Cardiac fibroblast (primary cell): Measurements from ENCODE around the gene TCHP.
"Not testable (repeated sequence)": the region's sequence is repeated elsewhere in the genome, so short reads cannot be mapped to it uniquely, and the experiment has no call there.

Experiments
- DNase-seq, 2 donors: peaks; one replicate each; pipeline versions ENCODE4 v3.0.0 to v3.0.0-alpha.2; 2010; ENCODE audit warnings: low read depth in 2 of 2
- H3K4me3 ChIP-seq, 2 donors: replicated peaks in 1 of 2; 1 replicate in 1 of 2; 2 replicates in 1 of 2; pipeline ENCODE4 v1.5.1; 2011; ENCODE audit warnings: low read depth in 2 of 2, low read length in 2 of 2, mild to moderate bottlenecking in 2 of 2, moderate library complexity in 1 of 2
- TF ChIP-seq, protein P1 (sequence below): IDR thresholded peaks from one replicate; pipeline ENCODE4 v1.5.1; 2011; ENCODE audit warnings: low read depth, mild to moderate bottlenecking, low read length, inconsistent platforms

TCHP gene

DNA sequence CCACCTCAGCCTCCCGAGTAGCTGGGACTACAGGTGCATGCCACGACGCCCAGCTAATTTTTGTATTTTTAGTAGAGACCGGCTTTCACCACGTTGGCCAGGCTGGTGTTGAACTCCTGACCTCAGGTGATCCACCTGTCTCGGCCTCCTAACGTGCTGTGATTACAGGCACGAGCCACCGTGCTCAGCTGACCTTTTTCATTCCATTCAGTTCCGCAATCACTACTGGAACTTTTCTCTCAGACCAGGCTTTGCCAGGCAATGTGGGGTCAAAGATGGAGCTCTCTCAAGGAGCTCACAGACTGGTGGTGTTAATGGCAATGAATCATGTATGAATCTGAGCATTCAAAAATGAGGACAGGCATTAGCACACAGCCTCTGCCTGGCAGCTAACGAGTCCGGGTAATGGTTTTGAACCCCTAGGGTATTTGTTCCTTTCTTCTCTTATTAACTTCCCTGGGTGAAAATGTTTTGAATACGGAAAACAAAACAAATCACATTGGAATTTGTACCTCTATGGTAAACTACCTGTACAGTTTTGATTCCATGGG is 9.4 kb upstream of the TCHP start:
- DNase-seq = no peak
- H3K4me3 ChIP-seq = no peak overlapping the region
- TF ChIP-seq, protein P1, sequence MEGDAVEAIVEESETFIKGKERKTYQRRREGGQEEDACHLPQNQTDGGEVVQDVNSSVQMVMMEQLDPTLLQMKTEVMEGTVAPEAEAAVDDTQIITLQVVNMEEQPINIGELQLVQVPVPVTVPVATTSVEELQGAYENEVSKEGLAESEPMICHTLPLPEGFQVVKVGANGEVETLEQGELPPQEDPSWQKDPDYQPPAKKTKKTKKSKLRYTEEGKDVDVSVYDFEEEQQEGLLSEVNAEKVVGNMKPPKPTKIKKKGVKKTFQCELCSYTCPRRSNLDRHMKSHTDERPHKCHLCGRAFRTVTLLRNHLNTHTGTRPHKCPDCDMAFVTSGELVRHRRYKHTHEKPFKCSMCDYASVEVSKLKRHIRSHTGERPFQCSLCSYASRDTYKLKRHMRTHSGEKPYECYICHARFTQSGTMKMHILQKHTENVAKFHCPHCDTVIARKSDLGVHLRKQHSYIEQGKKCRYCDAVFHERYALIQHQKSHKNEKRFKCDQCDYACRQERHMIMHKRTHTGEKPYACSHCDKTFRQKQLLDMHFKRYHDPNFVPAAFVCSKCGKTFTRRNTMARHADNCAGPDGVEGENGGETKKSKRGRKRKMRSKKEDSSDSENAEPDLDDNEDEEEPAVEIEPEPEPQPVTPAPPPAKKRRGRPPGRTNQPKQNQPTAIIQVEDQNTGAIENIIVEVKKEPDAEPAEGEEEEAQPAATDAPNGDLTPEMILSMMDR = no peak

DNA sequence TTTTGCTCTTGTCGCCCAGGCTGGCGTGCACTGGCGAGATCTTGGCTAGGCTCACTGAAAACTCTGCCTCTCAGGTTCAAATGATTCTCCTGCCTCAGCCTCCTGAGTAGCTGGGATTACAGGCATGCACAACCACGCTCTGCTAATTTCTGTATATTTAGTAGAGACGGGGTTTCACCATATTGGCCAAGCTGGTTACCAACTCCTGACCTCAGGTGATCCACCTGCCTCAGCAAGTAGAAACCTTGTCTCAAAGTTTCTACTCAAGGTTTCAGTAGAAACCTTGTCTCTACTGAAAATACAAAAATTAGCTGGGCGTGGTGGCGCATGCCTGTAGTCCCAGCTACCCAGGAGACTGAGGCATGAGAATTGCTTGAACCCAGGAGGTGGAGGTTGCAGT is 8.3 kb upstream of the TCHP start:
- not testable (repeated sequence) for DNase-seq

DNA sequence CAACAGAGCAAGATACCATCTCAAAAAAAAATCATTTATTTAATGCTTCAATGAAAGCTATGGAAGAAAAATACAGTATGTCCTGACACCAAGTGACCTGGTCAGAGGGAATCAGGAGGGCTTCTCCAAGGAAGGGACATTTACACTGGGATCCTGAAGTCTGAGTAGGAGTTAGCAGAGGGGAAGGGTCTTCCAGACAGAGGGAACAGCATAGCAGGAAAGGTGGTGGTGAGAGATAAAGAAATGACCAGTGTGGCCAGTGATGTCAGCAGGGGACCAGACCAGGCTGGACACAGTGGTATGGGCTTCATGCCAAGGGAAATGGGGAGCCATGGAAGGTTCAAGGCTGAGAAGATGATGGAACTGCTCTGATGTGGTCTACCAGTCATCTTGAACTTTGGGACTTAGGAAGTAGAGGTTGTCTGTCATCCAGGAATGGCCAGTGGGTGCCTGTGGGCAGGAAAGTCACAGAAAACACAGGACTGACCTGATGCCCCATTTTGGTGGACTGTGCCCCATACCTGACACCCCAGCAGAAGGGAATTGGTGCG is 7.8 kb upstream of the TCHP start:
- H3K4me3 ChIP-seq = no peak overlapping the region

More for the DNA sequence above, 8.3 kb upstream of the TCHP start:
- not testable (repeated sequence) for H3K4me3 ChIP-seq

DNA sequence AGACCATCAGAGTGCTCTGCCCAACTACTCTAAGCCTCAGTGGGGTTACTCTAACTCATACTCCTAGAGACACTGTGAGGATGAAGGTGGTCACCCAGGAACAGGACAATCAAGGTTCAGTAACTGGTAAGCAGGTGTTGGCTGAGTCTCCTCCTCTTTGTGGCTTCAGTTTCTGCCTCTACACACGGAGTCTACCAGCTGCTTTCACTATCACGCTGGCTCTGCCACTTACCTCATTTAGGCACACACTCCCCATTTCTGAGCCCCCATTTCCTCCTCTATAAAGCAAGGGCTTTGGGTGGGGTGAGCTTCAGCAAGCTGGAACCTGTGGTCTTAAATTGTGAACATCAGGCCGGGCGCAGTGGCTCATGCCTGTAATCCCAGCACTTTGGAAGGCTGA is 7.3 kb upstream of the TCHP start:
- TF ChIP-seq, protein P1 = no peak
- H3K4me3 ChIP-seq = no peak overlapping the region
- no peak for DNase-seq

More for the DNA sequence above, 7.8 kb upstream of the TCHP start:
- TF ChIP-seq, protein P1 = no peak
- no peak for DNase-seq

DNA sequence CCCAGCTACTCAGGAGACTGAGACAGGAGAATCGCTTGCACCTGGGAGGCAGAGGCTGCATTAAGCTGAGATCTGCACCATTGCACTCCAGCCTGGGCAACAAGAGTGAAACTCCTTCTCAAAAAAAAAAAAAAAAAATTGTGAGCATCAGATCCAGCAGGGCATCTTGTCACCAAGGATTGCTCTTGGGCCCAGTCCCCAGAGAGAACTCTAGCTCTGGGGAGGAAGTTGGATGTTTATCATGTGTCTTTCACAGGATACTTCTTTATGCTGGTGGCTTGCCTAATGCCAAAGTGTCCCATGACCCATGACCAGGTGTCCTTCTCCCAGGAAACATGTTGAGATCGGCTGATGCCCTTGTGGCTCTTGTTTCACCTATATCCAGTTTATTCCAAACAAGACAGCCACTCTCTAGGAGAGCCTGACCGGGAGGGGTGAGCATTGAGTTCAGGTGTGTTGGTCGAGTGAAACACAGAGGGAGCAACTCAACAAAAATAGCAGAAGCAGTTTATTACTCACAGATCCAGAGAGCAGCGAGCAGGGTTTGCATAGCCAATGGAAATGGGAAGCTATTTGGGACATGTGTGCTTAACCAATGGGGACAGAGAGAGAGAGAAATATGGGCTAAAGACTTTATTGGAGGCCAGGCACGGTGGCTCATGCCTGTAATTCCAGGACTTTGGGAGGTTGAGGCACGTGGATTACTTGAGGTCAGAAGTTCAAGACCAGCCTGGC is 6.6 kb upstream of the TCHP start:
- DNase-seq = no peak
- TF ChIP-seq, protein P1 = no peak

DNA sequence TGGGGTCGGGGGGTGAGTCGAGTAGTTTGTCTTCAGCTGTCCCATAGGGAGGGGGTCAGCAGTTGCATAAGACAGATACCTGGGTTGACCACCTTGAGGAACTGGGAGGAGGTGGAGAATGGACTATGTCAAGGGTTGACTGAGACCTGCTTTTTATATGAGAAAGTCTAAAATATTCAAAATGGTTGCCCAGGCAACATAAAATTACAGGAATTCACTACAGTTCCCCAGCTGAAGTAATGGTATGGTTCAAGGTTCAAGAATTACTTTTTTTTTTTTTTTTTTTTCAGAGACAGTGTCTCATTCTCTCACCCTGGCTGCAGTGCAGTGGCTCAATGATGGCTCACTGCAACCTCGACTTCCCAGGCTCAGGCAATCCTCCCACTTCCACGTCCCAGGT is 5.1 kb upstream of the TCHP start:
- TF ChIP-seq, protein P1 = no peak
- no peak overlapping the region for H3K4me3 ChIP-seq
- no peak for DNase-seq

More for the DNA sequence above, 6.6 kb upstream of the TCHP start:
- no peak overlapping the region for H3K4me3 ChIP-seq

DNA sequence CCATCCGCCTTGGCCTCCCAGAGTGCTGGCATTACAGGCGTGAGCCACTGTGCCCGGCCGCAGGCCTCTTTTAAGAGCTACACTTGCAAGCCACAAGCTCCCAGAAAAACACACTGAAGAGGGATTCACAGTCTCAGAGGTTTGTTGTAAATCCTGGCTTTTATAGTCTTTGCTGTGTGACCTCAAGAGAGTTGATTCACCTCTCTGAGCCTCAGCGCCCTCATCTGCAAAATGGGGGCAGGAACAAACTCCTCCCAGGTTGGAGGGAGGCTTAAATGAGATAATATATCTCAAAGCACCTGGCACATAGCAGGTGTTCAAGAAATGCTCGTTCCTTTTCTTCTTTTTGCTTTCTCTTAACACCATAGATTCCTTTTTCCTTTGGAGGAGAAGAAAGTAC is 3.9 kb upstream of the TCHP start:
- DNase-seq = no peak
- TF ChIP-seq, protein P1 = no peak
- no peak overlapping the region for H3K4me3 ChIP-seq
